Superior temporal gyrus (tissue), 1 donor: ENCODE measurements around the gene AFF2.

Experiments used
- DNase-seq: peaks from one replicate; pipeline ENCODE4 v3.0.0-alpha.2; 2016; ENCODE audit errors: extremely low spot score

AFF2 gene

GRCh38 chrX:148500423-148501385 lies at the start of gene AFF2:
TSS of gene AFF2 (plus strand) at chrX:148500617. CDS start at chrX:148501098, 481 bp downstream.
- no peak for DNase-seq

- no peak for DNase-seq
These were observed 43.1 kb upstream of the AFF2 start for GRCh38 chrX:148457279-148457678.

- DNase-seq, result no peak
These were observed 41.1 kb upstream of the AFF2 start for GRCh38 chrX:148459343-148459742.

- DNase-seq, result no peak
These were observed 34.1 kb upstream of the AFF2 start for GRCh38 chrX:148466292-148466691.

- no peak for DNase-seq
These were observed 30.1 kb upstream of the AFF2 start for GRCh38 chrX:148470324-148470723.

GRCh38 chrX:148474030-148474429 lies 26.4 kb upstream of the AFF2 start:
- DNase-seq, result no peak

GRCh38 chrX:148492057-148492456 lies 8.4 kb upstream of the AFF2 start:
- no peak for DNase-seq

GRCh38 chrX:148495176-148495575 lies 5.2 kb upstream of the AFF2 start:
- DNase-seq, result no peak

GRCh38 chrX:148498067-148498466 lies 2.4 kb upstream of the AFF2 start:
- DNase-seq, result no peak

- no peak for DNase-seq
These were observed 587 bp upstream of the AFF2 start for GRCh38 chrX:148499638-148500422.

GRCh38 chrX:148501386-148502066 lies 1.1 kb downstream of the AFF2 start:
- no peak for DNase-seq

- DNase-seq, result no peak
These were observed 4.1 kb downstream of the AFF2 start for GRCh38 chrX:148504506-148504905.

GRCh38 chrX:148507418-148507817 lies 7.0 kb downstream of the AFF2 start:
- no peak for DNase-seq

GRCh38 chrX:148512453-148512852 lies 12.0 kb downstream of the AFF2 start:
- DNase-seq, result no peak

GRCh38 chrX:148513661-148514060 lies 13.2 kb downstream of the AFF2 start:
- DNase-seq, result no peak

- DNase-seq, result no peak
These were observed 16.8 kb downstream of the AFF2 start for GRCh38 chrX:148517176-148517575.

- no peak for DNase-seq
These were observed 21.6 kb downstream of the AFF2 start for GRCh38 chrX:148522006-148522405.

GRCh38 chrX:148523303-148524080 lies 23.1 kb downstream of the AFF2 start:
- DNase-seq, result no peak

- DNase-seq, result peak; percentile 16
These were observed 30.2 kb downstream of the AFF2 start for GRCh38 chrX:148530464-148531077.

GRCh38 chrX:148534291-148534690 lies 33.9 kb downstream of the AFF2 start:
- DNase-seq, result no peak

GRCh38 chrX:148535639-148536038 lies 35.2 kb downstream of the AFF2 start:
- DNase-seq, result no peak
